GM18505 (cell line): Measurements from ENCODE around the gene ARMC5.
"Not testable (repeated sequence)": the region's sequence is repeated elsewhere in the genome, so short reads cannot be mapped to it uniquely, and the experiment has no call there.

ENCODE experiments used
- ATAC-seq: cut with Tn5 transposase; IDR thresholded peaks from one replicate; pipeline ENCODE4 v1.9.1; 2021; ENCODE audit not compliant: unreplicated experiment
- POLR2A ChIP-seq: IDR thresholded peaks from 4 replicates; pipeline ENCODE4 v1.6.1; 2011; ENCODE audit warnings: borderline replicate concordance; ENCODE audit not compliant: insufficient read depth, insufficient read length; ENCODE audit errors: extremely low read depth

Gene ARMC5

DNA sequence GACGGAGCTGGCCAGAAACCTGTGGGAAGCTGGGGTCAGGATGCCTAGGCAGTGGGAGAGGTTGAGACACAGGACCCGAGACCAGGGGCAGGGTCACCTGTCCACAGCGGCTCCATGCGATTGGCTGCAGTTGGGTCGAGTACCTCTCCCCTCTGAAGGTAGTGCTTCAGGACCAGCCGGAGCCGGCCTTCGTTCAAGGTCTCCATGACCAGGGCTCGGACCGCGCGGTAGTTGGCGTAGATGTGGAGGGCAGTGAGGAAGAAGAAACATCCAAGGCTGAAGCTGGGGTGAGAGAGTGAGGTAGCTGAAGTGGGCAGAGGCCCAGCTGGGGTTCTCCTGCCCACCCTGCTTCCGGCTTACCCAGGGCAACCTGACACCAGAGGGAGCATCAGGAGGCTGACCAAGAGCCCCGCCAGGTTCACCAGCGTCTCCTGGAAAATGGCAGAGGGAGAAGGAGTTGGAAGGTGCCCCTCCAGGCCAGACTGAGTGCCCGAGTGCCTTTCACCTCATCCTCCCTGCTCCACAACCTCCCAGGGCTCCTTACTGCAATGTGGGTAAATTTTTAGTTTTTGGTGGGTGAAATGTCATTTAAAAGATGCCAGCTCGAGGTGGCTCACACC is 34.3 kb downstream of the ARMC5 start:
- no peak for TF ChIP-seq POLR2A
- ATAC-seq, result no peak

DNA sequence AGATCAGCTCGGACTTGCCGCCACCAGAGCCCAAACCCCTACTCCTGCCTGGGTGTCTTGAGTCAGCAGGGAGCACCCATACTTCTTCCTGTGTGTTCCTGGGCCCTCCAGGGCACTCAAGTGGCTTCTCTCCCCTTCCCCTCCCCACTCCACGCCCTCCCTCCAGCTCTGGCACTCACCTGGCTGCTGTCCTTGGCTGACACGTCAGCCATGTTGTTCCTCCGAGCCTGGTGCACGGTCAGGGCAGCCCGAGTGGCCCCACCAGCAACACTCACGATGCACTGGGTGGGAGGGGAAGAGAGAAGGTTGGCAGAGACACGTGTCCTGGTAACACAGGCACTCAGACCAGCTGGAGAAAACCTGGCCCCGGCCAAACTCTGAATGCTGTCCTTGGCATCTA is 37.4 kb downstream of the ARMC5 start:
- no peak for TF ChIP-seq POLR2A
- no peak for ATAC-seq

DNA sequence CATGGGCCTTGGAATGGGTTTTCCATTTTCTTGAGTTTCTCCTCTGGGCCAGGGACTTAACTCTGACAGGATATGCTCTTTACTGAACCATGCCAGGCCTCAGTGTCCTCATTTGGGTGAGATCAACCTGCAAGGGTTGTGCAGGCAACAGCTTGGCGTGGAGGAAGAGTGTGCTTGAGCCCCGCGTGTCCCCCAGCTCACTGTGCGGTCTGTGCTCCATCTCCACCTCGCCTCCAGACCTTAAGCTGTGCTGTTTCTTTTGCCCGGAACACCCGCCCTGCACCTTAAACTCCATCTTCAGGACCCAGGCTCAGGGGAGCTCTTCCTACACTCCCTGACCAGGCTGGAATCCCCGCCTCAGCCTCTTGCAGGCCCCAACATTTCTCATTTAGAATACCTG is 39.2 kb downstream of the ARMC5 start:
- no peak for TF ChIP-seq POLR2A
- no peak for ATAC-seq

DNA sequence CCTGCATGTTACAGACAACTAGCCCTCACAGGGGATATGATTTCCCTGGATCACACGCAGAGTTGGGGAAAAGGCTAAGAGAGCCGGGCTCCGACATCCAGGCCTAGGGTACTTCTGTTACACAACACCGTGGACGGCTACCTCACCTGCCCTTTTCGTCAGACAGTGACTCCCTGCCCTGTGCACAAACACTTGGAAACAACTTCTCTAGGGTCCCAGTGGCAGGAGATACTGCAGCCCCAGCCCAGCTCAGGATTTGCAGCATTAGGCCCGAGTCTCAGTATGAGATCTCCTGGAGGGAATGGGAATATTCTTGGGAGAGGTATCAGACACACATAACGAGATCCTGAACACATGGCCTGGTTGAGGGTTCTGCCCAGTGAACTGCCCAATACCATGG is 40.6 kb downstream of the ARMC5 start:
- no peak for TF ChIP-seq POLR2A
- no peak for ATAC-seq

DNA sequence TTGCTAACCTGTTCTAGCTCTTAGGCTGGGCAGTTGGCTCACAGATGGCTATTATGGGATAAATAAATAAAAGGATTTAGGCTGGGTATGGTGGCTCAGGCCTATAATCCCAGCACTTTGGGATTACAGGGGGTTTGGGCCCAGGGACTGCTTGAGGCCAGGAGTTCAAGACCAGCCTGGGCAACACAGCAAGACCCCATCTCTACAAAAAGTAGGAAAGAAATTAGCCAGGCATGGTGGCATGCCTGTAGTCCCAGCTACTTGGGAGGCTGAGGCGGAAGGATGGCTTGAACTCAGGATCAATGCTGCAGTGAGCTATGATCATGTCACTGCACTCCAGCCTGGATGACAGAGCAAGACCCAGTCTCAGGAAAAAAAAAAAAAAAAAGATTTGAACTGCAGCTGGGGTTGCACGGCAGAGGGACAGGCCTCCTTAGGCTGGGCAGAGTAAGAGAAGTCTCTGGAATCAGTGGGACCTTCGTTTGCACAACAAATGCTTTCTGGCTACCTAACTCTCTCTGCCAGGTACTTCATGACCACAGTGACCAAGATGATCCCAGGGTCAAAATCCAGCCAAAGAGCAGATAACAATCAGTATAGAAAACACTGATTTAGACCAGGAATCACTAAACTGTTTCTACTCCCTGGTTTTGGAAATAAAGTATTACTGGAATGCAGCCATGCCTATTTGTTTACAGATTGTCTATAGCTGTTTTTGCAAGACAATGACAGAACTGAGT is 42.1 kb downstream of the ARMC5 start:
- TF ChIP-seq POLR2A, result no peak
- no peak for ATAC-seq

DNA sequence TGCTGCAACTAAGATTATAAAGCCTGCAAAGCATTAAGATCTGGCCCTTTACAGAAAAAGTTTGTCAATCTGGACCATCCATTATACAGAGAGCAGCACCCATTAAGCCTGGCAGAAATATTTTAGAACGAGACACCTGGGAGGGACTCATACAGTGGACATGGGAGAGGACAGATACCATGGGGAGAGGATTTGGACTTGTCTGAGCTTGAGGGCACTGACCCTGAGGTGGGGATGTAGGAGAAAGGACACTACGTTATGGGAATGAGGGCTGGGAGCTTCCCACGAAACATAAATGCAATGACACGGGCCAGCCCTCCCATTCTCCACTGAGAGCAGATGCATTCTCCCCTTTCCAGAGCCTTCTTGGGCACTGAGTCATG is 42.7 kb downstream of the ARMC5 start:
- no peak for TF ChIP-seq POLR2A
- no peak for ATAC-seq

DNA sequence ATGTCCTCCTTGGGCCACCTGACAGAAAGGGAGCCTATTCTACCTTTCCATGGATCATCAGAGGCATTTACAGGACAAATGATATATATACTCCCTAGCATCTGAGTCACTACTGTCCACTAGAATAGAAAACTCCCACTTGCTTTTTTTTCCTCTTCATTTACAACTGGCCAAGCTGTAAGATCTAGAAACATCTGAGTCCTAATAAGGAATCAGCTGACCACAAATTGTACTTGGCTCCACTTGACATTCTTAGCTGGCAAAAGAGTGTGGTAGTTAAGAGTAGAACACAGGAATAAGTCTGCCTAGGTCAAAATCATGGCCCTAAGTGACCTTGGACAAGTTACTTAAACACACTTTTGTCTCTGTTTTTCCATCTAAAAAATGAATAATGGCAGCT is 43.7 kb downstream of the ARMC5 start:
- no peak for TF ChIP-seq POLR2A
- ATAC-seq, result no peak

DNA sequence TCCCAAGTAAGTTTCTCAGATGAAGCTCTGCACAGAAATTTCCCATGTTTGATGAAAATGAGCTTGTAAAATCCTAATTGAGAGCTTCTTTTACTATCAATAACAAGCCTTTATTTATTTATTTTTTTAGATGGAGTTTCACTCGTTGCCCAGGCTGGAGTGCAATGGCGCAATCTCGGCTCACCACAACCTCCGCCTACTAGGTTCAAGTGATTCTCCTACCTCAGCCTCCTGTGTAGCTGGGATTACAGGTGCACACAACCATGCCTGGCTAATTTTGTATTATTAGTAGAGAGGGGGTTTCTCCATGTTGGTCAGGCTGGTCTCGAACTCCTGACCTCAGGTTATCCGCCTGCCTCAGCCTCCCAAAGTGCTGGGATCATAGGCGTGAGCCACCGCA is 44.3 kb downstream of the ARMC5 start:
- ATAC-seq, result not testable (repeated sequence)

DNA sequence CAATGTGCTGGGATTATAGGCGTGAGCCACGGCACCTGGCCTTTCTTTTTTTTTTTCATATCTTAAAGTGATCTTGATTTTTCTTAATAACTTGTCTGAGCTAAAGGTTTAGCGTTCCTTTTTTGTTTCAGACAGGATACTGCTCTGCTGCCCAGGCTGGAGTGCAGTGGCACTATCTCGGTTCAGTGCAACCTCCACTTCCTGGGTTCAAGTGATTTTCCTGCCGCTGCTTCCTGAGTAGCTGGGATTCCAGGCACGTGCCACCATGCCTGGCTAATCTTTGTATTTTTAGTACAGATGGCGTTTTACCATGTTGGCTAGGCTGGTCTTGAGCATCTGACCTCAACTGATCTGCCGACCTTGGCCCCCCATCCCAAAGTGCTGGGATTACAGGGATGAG is 44.9 kb downstream of the ARMC5 start:
- no peak for ATAC-seq
- TF ChIP-seq POLR2A, result no peak

DNA sequence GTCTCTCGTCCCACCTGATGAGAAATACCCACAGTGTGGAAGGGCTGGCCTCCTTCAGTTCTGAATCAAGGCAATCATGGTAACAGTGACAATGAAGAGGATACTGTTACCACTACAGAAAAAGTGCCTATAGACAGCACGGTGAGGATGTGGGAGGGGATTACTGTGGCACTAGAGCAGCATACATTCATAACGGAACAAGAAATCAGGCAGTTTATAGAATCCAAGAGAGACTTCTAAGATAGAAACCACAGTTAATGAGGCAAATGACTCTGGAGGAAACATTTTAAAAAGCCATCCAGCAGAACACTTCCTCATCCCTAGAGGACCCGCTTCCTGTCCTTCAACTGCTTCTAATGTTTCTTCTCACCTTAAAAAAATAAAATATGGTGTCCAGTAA is 46.2 kb downstream of the ARMC5 start:
- ATAC-seq, result peak; percentile 46
- no peak for TF ChIP-seq POLR2A

DNA sequence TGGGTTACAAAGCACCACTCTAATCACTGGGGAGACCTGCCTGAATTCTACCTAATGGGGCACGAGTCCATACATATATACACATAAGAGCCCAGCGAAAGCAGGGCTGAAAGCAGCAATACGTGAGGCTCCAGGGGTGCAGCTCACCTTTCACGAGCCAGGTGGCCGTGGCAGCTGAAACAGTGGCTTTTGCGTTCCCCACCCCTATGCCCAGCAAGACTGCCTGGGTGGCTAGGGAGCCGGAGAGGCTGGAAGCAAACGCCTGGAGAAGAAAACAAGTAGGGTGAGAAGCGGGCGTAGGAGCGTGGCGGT is 48.3 kb downstream of the ARMC5 start:
- ATAC-seq, result no peak
- no peak for TF ChIP-seq POLR2A

DNA sequence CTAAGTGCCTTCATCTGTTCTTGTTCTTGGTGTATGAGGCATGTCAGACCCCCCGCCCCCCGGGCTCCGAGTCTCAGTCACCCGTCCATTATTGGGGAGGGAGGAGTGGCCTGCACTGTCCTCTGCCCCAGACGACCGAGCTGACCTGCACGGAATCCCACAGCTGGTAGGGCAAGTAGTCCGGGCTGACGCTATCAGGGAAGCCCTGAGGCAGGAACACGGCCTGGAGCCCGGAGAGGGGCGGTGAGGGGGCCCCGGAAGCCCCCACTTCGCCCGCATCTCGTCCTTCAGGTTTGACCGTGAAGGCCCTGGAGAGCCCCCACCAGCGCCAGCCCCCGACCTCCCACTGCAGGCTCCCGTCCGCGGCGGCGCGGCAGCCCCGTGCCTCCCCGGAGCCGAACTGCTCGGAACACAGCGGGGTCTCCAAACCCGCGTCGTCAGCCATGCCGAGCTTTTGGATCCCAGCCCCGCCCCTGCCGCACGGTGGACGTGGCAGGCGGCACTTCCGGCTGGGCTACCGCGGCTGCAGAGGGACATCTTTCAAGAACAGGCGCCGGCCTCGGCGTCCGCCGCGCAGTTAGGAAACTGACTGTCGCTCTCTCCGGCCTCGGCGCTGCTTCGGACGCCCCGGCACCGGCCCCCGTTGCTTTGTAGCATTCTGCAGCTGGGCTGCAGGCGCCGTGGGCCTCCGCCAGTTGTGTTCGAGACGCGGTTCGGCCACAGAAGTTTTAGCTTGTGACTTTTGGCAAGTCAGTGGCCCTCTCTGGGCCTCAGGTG is 48.8 kb downstream of the ARMC5 start, which contains the start of gene RUSF1:
RUSF1 (minus strand) TSS at position 463 of the 777 bp plus-strand sequence; CDS start at position 445, 18 bp downstream.
- peak; percentile 85 for ATAC-seq
- TF ChIP-seq POLR2A, result peak; percentile 91

DNA sequence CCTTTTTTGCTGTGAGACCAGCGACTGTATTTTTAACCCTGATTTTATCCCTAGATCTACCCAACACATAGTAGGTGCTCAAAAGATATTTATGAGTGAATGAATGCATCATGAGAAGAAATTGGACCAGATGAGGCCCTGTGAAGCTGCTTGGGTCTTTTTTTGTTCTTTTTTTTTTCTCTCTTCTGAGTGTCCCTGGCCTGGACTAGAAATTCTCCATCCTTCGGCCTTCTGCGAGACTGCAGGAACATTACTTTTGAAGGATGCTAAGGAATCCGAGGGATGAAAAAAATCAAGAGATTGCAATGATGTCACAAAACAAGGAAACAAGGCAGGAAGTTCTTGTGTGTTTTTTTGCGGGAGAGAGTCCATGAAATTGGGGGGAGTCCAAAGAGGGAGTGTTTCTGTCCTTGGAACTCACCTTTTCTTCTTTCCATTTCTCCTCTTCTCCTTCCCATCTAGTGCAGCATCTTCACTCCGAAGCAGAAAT is 49.5 kb downstream of the ARMC5 start:
- TF ChIP-seq POLR2A, result no peak
- no peak for ATAC-seq

DNA sequence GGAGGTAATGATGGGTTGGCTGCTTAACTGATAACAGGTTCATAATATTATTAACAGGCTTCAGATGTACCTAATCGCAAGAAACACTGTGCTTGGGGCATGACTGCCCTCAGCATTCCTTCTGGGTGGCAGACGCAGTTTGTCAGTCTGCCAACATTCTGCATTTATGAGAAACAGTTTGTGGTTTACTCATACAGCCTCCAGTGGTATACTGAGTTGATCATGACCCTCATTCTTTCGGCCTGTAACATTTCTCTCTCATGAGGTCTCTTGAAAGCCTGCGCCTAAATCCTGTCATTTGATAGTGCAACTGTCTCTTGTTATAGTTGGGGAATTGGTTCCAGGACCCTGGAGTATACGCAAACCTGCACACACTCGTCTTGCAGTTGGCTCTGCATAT is 53.8 kb downstream of the ARMC5 start:
- no peak for ATAC-seq

More for the DNA sequence above, 53.8 kb downstream of the ARMC5 start:
- TF ChIP-seq POLR2A, result no peak
